Stimulated activated naive CD4-positive, alpha-beta T cell (primary cell): ENCODE results near the gene ZBTB7B.
"Not testable (repeated sequence)": the region's sequence is repeated elsewhere in the genome, so short reads cannot be mapped to it uniquely, and the experiment has no call there.

Source experiments
- DNase-seq, 6 experiments: peaks; one replicate each; lab custom pipeline; 2025; lab: John Stamatoyannopoulos, UW

ZBTB7B gene

DNA sequence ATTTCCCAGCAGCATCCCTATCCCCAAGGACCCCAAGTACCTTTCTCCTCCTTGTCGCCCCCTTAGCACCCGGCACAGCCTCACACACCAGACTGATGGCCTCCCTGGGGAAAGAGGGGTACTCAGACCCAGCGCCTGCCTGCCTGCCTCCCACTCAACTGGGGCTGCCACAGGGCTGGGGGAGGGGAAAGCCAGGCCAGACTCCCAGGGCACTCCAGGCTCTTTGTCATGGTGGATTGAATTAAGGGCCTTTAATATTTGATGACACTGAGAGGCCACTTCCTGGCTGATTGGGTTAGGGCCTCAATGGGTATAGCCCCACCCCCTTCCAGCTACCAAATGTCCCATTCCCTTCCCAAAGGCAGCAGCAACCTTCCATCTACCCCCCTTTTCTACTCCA lies 33.9 kb upstream of the ZBTB7B start:
- DNase-seq, result no peak

DNA sequence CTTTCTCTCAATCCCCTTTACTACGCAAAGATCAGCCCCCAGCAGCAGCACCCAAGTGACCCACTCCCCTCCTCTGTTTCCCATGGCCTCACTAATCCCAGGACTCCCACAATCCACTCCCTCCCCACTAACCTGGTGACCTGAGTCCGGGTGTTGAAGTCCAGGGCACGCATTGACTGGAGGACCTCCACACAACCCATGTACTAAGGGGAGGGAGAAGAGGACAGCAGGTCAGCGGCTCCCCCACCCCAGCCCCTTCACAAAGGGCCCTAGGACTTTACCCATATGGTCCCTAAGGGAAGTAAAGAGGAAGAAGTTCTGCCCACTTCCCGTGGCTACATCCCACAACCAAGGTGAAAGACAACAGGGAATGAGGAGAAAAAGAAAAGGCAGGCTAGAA lies 33.4 kb upstream of the ZBTB7B start:
- no peak for DNase-seq

GRCh38 chr1:154969860-154970452 lies 32.6 kb upstream of the ZBTB7B start:
- DNase-seq, result no peak

DNA sequence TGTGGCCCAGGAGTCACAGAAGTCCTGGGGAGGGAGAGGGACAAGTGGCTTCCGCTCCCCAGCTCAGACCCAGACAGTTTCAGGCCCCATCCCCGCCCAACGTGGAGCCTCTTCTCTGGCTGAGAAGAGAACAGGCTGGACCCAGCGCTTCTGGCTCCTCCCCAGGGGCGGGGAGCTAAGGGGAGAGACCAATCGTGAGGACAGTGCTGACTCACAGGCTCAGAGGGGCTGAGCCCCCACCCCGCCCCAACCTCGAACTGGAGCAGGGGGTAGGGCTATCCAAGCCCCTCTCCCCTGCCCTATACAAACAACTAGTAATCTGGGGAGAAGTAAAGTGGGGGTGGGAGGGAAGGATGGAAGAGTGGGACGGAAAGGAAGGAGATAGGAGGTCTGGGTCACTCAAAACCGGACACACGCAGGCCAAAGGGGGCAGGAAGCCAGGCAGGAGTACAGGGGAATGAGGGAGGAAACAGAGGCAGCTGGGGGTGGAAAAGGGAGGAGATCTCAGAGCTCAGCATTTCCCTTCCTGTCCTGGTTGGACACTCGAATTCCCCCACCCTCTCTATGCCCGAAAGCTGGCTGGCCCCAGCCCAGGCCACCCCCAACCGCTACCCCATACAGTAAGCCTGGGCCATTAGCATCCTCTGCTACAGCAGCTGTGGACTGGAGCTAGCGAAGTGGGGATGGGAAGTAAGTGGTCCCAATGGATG lies 31.8 kb upstream of the ZBTB7B start, which contains the start of gene SHC1:
SHC1 (minus strand) TSS at position 117 of the 710 bp plus-strand sequence. CDS start 221 bp downstream, outside the sequence.
- DNase-seq, result peak in 1 of 6 experiments; percentile 9

- DNase-seq, result no peak
Measured at GRCh38 chr1:154971341-154971998, 31.1 kb upstream of the ZBTB7B start.

- DNase-seq, result no peak
Measured at GRCh38 chr1:154972213-154972516, 30.4 kb upstream of the ZBTB7B start.

DNA sequence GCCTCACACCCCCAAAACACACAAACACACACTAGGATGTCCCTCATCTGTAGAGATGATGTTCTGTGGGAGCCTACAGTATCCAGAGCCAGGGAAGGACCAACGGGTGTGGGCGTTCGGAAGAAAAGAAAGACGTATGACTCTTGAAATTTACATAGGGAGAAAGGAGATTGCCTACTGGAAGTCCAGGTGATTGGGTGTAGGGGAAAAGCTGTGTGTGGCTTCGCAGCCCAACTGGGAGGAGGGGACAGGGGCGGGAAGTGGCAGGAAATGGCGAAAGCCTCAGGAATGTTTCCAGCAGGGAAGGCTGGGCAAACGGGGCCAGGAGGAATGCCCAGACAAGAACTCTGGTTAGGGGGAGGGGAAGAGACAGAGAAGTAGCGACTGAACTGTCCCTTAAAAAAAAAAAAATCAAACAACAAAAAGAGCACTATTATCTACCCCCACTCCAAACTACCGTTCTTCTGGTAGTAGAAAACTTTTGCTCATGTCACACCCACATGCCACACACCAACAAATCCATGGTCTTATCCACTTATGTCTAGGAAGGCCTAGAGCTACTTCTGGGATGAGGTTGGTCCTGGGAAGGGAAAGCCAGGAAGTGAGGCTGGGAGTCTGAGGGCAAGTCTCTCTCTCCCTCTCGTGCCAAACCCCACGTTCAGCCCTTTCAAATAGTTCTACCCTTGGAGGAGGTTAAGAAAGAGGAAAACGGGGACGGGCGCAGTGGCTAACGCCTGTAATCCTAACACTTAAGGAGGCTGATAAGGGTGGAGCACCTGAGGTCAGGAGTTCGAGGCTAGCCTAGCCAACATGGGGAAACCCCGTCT lies 29.9 kb upstream of the ZBTB7B start:
- peak in 1 of 6 experiments; percentile 6 for DNase-seq

GRCh38 chr1:154973344-154974101 lies 29.1 kb upstream of the ZBTB7B start:
- peak; percentile 66 to 92 (median 80) for DNase-seq

GRCh38 chr1:154974102-154974807 lies 28.3 kb upstream of the ZBTB7B start, which contains the start of gene CKS1B:
Gene CKS1B (plus strand): TSS chr1:154974681. CDS start chr1:154974746, 65 bp downstream.
- DNase-seq, result peak; percentile 97 to 100 (median 98)

GRCh38 chr1:154974808-154975408 lies 27.7 kb upstream of the ZBTB7B start:
- peak; percentile 92 to 100 (median 98) for DNase-seq

GRCh38 chr1:154975409-154976059 lies 27.1 kb upstream of the ZBTB7B start:
- DNase-seq, result peak in 4 of 6 experiments; percentile 40 to 54 (median 41)

DNA sequence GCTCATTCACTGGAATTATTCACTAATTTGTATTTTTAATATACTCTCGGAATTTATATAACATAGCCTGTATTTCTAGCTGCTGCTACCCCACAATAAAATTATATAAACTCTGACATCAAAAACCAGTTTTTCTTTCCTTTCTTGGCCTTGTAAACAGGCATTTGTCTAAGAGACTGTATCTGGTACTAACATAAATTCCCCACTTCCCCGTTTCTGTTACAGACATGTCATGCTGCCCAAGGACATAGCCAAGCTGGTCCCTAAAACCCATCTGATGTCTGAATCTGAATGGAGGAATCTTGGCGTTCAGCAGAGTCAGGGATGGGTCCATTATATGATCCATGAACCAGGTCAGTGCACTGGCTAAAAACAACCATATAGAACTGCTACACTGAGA lies 24.8 kb upstream of the ZBTB7B start:
- DNase-seq, result not testable (repeated sequence)

- no peak for DNase-seq
Measured at GRCh38 chr1:154978360-154978759, 24.2 kb upstream of the ZBTB7B start.

DNA sequence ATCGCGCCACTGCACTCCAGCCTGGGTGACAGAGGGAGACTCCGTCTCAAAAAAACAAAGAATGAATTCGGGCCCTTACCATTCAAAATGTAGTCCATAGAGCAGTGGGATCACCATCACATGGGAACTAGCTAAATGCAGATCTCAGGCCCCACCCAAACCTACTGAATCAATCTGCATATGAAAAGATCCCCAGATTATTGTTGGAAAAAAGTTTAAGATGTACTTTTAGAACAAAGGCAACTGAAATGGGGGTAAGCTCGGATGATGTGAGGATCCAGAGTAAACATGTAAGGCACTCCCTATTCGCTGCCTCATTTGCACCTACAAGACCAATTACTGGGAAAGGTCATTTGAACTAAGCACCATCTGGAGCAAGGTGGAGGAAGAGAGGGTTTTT lies 20.3 kb upstream of the ZBTB7B start:
- no peak for DNase-seq

DNA sequence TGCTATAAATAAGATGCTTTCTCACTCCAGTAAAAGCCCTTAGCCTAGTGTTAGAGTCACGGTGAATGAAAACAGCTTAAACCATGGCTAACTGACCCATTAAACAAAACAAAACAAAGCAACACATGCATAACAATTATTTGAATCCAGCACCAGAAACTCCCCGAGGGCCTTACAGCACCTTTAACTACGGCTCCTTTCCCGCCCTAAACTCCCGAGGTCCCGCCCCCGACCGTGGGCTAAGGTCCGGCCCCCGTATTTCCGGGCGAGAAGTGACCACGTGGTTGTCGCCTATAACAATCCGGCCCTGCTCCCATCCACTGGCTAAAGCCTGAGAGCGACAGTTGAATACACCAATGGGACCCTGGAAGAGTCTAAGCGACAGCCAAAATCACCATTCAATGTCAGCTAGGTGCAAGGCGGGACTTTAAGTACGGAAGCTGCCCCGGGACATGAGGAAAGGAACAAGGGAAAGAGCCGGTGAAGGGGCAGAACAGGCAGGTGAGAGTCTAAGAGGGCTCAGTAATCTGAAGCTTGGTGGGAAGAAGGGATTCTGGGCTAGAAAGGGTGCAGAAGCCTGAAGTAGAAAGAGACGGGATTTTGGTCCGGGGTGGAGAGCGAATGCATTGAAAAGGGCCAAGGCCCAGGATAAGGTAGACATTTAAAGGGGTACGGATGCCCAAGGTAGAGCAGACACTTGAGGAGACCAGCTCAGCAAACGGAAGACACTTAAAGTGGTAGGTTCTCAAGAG lies 19.5 kb upstream of the ZBTB7B start, which contains the start of gene FLAD1:
FLAD1 (plus strand) TSS at position 448 of the 752 bp plus-strand sequence. CDS start 351 bp downstream, outside the sequence.
- DNase-seq, result peak; percentile 84 to 96 (median 94)

GRCh38 chr1:154983776-154984466 lies 18.7 kb upstream of the ZBTB7B start:
- DNase-seq, result no peak

- not testable (repeated sequence) for DNase-seq
Measured at GRCh38 chr1:154986736-154987135, 15.9 kb upstream of the ZBTB7B start.

DNA sequence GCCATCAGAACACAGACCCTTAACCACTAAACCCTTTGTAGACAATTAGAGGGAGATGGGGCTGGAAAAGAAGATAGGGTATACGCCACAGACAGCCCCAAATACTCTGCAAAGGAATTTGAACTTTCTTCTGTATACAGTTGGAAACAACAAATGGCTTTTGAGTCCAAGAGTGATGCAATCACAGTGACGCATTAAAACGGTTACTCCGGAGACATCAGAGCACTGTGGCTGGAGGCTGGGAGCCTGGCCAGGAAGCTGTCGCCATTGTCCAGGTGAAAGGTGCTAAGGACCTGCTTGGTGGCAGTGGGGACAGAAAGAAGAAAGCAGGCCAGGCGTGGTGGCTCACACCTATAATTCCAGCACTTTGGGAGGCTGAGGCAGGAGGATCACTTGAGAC lies 15.3 kb upstream of the ZBTB7B start:
- no peak for DNase-seq
